HepG2 (cell line): ENCODE data around the gene MED13L. TPM values are rescaled to one million over a fixed set of nuclear protein-coding genes. Genes with fewer than 3 reads are reported as not detected.

Source experiments
- ATAC-seq: fragments of 200-7000 bp; cut with Tn5 transposase; 3 replicates; pipeline ENCODE4 v1.9.1; 2020; ENCODE audit warnings: mild to moderate bottlenecking, moderate library complexity
- BruUV-seq: library from RNA; stranded (reverse); fragments of 400-500 nt; replicated peaks from 2 replicates; lab custom pipeline; 2021; lab: Mats Ljungman, UMichigan
- CTCF ChIA-PET: fragments of 300-600 bp; formaldehyde crosslinking; extraction: SDS; loops from one replicate; lab custom pipeline; 2021; ENCODE audit warnings: low total read pairs, inconsistent platforms, low intra/inter-chr PET ratio; lab: Yijun Ruan, JAX
- POLR2A ChIA-PET: fragments of 350-600 bp; sonication (Branson Sonifier 250); formaldehyde crosslinking; loops from one replicate; lab custom pipeline; 2020; ENCODE audit warnings: antibody characterized with exemption, inconsistent platforms; lab: Yijun Ruan, JAX
- DNase-seq: peaks from one replicate; pipeline ENCODE4 v3.0.0-alpha.2; 2015; ENCODE audit warnings: low spot score
- FAIRE-seq: peaks from 3 replicates; lab custom pipeline; 2011; peaks lifted over from hg19 to GRCh38; lab: Jason Lieb, UNC
- H2AFZ ChIP-seq: one replicate; pipeline ENCODE4 v1.6.1; 2011; ENCODE audit warnings: low read length, inconsistent platforms
- H3K27ac ChIP-seq: fragments of 300-600 bp; 3 replicates; pipeline ENCODE4 v1.8.0; 2011; ENCODE audit warnings: mixed run types, mild to moderate bottlenecking, mixed read lengths, low read length, inconsistent platforms; ENCODE audit not compliant: insufficient read depth; ENCODE audit errors: extremely low read length
- H3K27me3 ChIP-seq, 2 experiments: fragments of 200-600 bp in 1 of 2; 2 replicates in 1 of 2; 3 replicates in 1 of 2; pipeline versions ENCODE4 v1.6.0 to v1.8.0; 2011; ENCODE audit warnings: low read length in 2 of 2, mild to moderate bottlenecking in 2 of 2, moderate library complexity in 2 of 2, inconsistent platforms in 1 of 2; ENCODE audit not compliant: insufficient read depth in 2 of 2, control insufficient read depth in 1 of 2
- H3K36me3 ChIP-seq, 2 experiments: fragments of 200-600 bp in 1 of 2; replicated peaks in 1 of 2; 2 replicates in 1 of 2; 3 replicates in 1 of 2; pipeline versions ENCODE4 v1.5.1 to v1.8.0; 2011; ENCODE audit warnings: low read length in 2 of 2, inconsistent platforms in 1 of 2; ENCODE audit not compliant: insufficient read depth in 2 of 2, control insufficient read depth in 1 of 2
- H3K4me1 ChIP-seq: 2 replicates; pipeline ENCODE4 v1.5.1; 2012; ENCODE audit warnings: low read length, inconsistent platforms; ENCODE audit not compliant: insufficient read depth
- H3K4me2 ChIP-seq: 2 replicates; pipeline ENCODE4 v1.6.0; 2011; ENCODE audit warnings: low read depth, low read length, inconsistent platforms
- H3K4me3 ChIP-seq, 3 experiments: fragments of 200-600 bp in 1 of 3; sonication (generic), shearing (Covaris generic) in 1 of 3; replicated peaks in 1 of 3; 2 replicates each; pipeline ENCODE4 v1.5.1; 2011 to 2016; ENCODE audit warnings: low read length in 3 of 3, inconsistent platforms in 2 of 3, low read depth in 2 of 3, mild to moderate bottlenecking in 2 of 3, control low read depth in 1 of 3, mixed read lengths in 1 of 3; ENCODE audit not compliant: insufficient read depth in 1 of 3
- H3K79me2 ChIP-seq: one replicate; pipeline ENCODE4 v1.6.1; 2011; ENCODE audit warnings: low read length, inconsistent platforms; ENCODE audit not compliant: insufficient read depth
- H3K9ac ChIP-seq: 2 replicates; pipeline ENCODE4 v1.6.0; 2011; ENCODE audit warnings: mild to moderate bottlenecking, low read depth, low read length, inconsistent platforms; ENCODE audit not compliant: insufficient read depth
- H3K9me3 ChIP-seq: 2 replicates; pipeline ENCODE4 v1.5.1; 2012; ENCODE audit warnings: mild to moderate bottlenecking, low read length
- H4K20me1 ChIP-seq: 2 replicates; pipeline ENCODE4 v1.6.0; 2011; ENCODE audit warnings: inconsistent platforms, mild to moderate bottlenecking, low read length, moderate library complexity; ENCODE audit not compliant: insufficient read depth
- ELF4 ChIP-seq: sonication (generic); formaldehyde crosslinking; IDR thresholded peaks from 2 replicates; pipeline ENCODE4 v1.5.0; 2020; ENCODE audit warnings: missing genetic modification reagents, mild to moderate bottlenecking, moderate library complexity, borderline replicate concordance
- GATAD2A ChIP-seq: IDR thresholded peaks from 2 replicates; pipeline ENCODE4 v1.6.1; 2016
- HNF4G ChIP-seq, 2 experiments: sonication (generic) in 1 of 2; formaldehyde crosslinking in 1 of 2; IDR thresholded peaks; 2 replicates each; pipeline versions ENCODE4 v1.4.0 to v1.6.1; 2011 to 2020; ENCODE audit warnings: borderline replicate concordance in 2 of 2, low read depth in 2 of 2, mild to moderate bottlenecking in 2 of 2, low read length in 1 of 2, missing genetic modification reagents in 1 of 2, moderate library complexity in 1 of 2
- HNRNPLL ChIP-seq: fragments of 200-400 bp; formaldehyde crosslinking; IDR thresholded peaks from 2 replicates; pipeline ENCODE4 v1.6.1; 2017; ENCODE audit warnings: mild to moderate bottlenecking, low read depth, low read length; ENCODE audit not compliant: poor library complexity, severe bottlenecking
- IKZF4 ChIP-seq: sonication (generic); formaldehyde crosslinking; IDR thresholded peaks from 2 replicates; pipeline ENCODE4 v1.5.1; 2020; ENCODE audit warnings: borderline replicate concordance, mild to moderate bottlenecking, low read depth, missing genetic modification reagents; ENCODE audit errors: not compliant biosample characterization
- MAFF ChIP-seq: IDR thresholded peaks from 2 replicates; pipeline ENCODE4 v1.6.1; 2011; ENCODE audit warnings: low read depth, low read length, improper control_type of control experiment
- MAFK ChIP-seq, 2 experiments: IDR thresholded peaks in 1 of 2; conservative IDR thresholded peaks in 1 of 2; 2 replicates each; pipeline ENCODE4 v1.6.1; 2011; ENCODE audit warnings: improper control_type of control experiment in 2 of 2, low read length in 2 of 2
- ZNF451 ChIP-seq: sonication (generic); formaldehyde crosslinking; IDR thresholded peaks from 2 replicates; pipeline ENCODE4 v1.5.0; 2020; ENCODE audit warnings: mild to moderate bottlenecking, missing genetic modification reagents
- ZNF567 ChIP-seq: sonication (generic); formaldehyde crosslinking; IDR thresholded peaks from 2 replicates; pipeline ENCODE4 v1.8.1; 2023; ENCODE audit warnings: mild to moderate bottlenecking, missing genetic modification reagents, borderline replicate concordance
- WGBS: methylation state at CpG from one replicate; pipeline ENCODE4 v1.1.6; 2017; ENCODE audit warnings: low lambda C conversion rate; 5-methylcytosine and 5-hydroxymethylcytosine counted together
- in situ Hi-C: cut with HindIII; loops from 2 replicates; pipeline ENCODE4 v1.10.0; 2017; ENCODE audit warnings: low pct_unique_long_range_greater_than_20kb; ENCODE audit not compliant: extremely low pct_ligation_motif_present
- intact Hi-C: fragments of 100-400 bp; cut with micrococcal nuclease; formaldehyde crosslinking; loops from one replicate; pipeline ENCODE4 v1.10.0; 2022; ENCODE audit not compliant: unreplicated experiment
- polyA plus RNA-seq, 8 experiments: library from polyadenylated mRNA; depleted of rRNA in 3 of 8; stranded (reverse) in 7 of 8; unstranded in 1 of 8; fragments of >200 nt; fragmentation: Illumina TruSeq in 4 of 8; extraction: Trizol in 4 of 8; gene quantifications; 2 replicates each; pipeline versions ENCODE4 v1.2.1 to v1.2.3, GENCODE V29; 2011 to 2016; ENCODE audit warnings: low read depth in 4 of 8, missing spikeins in 1 of 8, mixed read lengths in 1 of 8; ENCODE audit not compliant: insufficient read depth in 1 of 8
- total RNA-seq, 5 experiments: library from RNA; depleted of rRNA; stranded (reverse); fragments of >200 nt; fragmentation: Illumina TruSeq; extraction: Trizol; gene quantifications; 2 replicates each; pipeline ENCODE4 v1.2.3, GENCODE V29; 2016; ENCODE audit warnings: low read depth in 1 of 5
- TF ChIP-seq, protein P1 (sequence below): sonication (generic); IDR thresholded peaks from 2 replicates; pipeline ENCODE4 v1.6.1; 2016; ENCODE audit warnings: low read depth, borderline replicate concordance
- TF ChIP-seq, protein P2 (sequence below): sonication (generic); formaldehyde crosslinking; IDR thresholded peaks from 2 replicates; pipeline ENCODE4 v1.4.0; 2020; ENCODE audit warnings: missing genetic modification reagents

The MED13L gene
- total and polyA plus RNA-seq, 2 of the 13 experiments (the other 11 are each of a cell fraction or from before 2014, with no cell fraction given), result 24.8 to 38.9 TPM

- ChIA-PET CTCF (no interaction called here), POLR2A (no interaction called here)
- no peak overlapping the region for H3K27ac ChIP-seq
- ATAC-seq (no peak), DNase-seq (peak; percentile 2), FAIRE-seq (no peak)
- no peaks in the 10 kb centered on the region for H4K20me1 ChIP-seq
- no peak overlapping the region for H3K4me3 ChIP-seq
- no peak overlapping the region for H2AFZ ChIP-seq
- peaks cover 10% of the 10 kb centered on the region for H3K4me1 ChIP-seq
- in situ Hi-C loops, result no loop called here
- H3K4me2 ChIP-seq, result no peak overlapping the region
- peak; percentile 78 for TF ChIP-seq MAFF
- no peak for TF ChIP-seq IKZF4 (CRISPR knock-in tag)
- no peak for TF ChIP-seq HNRNPLL
- TF ChIP-seq ZNF567 (CRISPR knock-in tag), result no peak
- peak; percentile 81 to 85 for TF ChIP-seq MAFK (conservative IDR thresholded peaks at IDR 0.05 in 1 of 2, IDR thresholded peaks at IDR 0.05 in 1 of 2; ENCODE audit: low read length in 2 of 2)
- WGBS, result 79% methylated on average over 5 of the region's 5 CpGs
- no peaks in the 10 kb centered on the region for H3K36me3 ChIP-seq
- intact Hi-C loops, result no loop called here
- no peaks in the 10 kb centered on the region for H3K27me3 ChIP-seq
- no peaks in the 10 kb centered on the region for H3K9me3 ChIP-seq
- BruUV-seq, result no TSS peak
- no peak overlapping the region for H3K9ac ChIP-seq
- H3K79me2 ChIP-seq, result no peaks in the 10 kb centered on the region
Measured at GRCh38 chr12:116043659-116044535, 233.6 kb downstream of the MED13L start.

DNA sequence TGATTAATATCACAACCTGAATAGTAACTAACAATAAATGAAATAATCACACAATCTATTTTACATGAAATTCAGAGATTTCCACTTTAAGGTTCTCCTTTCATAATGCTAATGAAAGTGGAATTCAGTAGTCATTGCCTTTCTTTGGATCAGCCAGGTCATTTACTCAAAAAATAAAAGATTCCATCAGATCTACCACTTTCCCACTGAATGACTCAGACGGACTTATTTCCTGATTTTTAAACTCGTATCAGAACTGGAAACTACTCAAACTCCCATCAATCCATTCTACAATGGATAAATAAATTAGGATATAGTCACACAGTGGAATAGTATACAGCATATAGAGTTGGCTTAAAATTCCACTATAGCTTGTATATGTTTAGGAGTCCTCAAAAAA, 237.1 kb downstream of the MED13L start:
- no peak overlapping the region for H2AFZ ChIP-seq
- H3K9me3 ChIP-seq, result no peaks in the 10 kb centered on the region
- BruUV-seq, result no TSS peak
- ChIA-PET CTCF (no interaction called here), POLR2A (no interaction called here)
- intact Hi-C loops (no loop called here), in situ Hi-C loops (no loop called here)
- DNase-seq (no peak), FAIRE-seq (no peak), ATAC-seq (no peak)
- H3K9ac ChIP-seq, result no peak overlapping the region
- no peaks in the 10 kb centered on the region for H3K27me3 ChIP-seq
- no peak overlapping the region for H3K27ac ChIP-seq
- H3K4me2 ChIP-seq, result no peak overlapping the region
- peaks cover 10% of the 10 kb centered on the region for H3K4me1 ChIP-seq
- no peaks in the 10 kb centered on the region for H3K36me3 ChIP-seq
- TF ChIP-seq GATAD2A (CRISPR knock-in tag), result no peak
- TF ChIP-seq, protein P1, sequence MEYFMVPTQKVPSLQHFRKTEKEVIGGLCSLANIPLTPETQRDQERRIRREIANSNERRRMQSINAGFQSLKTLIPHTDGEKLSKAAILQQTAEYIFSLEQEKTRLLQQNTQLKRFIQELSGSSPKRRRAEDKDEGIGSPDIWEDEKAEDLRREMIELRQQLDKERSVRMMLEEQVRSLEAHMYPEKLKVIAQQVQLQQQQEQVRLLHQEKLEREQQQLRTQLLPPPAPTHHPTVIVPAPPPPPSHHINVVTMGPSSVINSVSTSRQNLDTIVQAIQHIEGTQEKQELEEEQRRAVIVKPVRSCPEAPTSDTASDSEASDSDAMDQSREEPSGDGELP, result no peak
- no peak for TF ChIP-seq ZNF451
- TF ChIP-seq, protein P2, sequence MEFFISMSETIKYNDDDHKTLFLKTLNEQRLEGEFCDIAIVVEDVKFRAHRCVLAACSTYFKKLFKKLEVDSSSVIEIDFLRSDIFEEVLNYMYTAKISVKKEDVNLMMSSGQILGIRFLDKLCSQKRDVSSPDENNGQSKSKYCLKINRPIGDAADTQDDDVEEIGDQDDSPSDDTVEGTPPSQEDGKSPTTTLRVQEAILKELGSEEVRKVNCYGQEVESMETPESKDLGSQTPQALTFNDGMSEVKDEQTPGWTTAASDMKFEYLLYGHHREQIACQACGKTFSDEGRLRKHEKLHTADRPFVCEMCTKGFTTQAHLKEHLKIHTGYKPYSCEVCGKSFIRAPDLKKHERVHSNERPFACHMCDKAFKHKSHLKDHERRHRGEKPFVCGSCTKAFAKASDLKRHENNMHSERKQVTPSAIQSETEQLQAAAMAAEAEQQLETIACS (CRISPR knock-in tag), result no peak
- TF ChIP-seq HNF4G (IDR thresholded peaks at IDR 0.05; ENCODE audit: borderline replicate concordance, low read depth, low read length), result no peak
- no peak for TF ChIP-seq HNF4G (CRISPR knock-in tag; IDR thresholded peaks at IDR 0.05; ENCODE audit: borderline replicate concordance, low read depth)
- no peak for TF ChIP-seq ELF4 (CRISPR knock-in tag)
- H3K4me3 ChIP-seq, result no peak overlapping the region
- no peaks in the 10 kb centered on the region for H3K79me2 ChIP-seq
- 97% methylated on average over 2 of the region's 2 CpGs for WGBS
- no peaks in the 10 kb centered on the region for H4K20me1 ChIP-seq
